Activated naive CD4-positive, alpha-beta T cell (primary cell): Measurements from ENCODE around the gene DDO.

Experiments used
- DNase-seq, 4 experiments: peaks; one replicate each; lab custom pipeline; 2025; lab: John Stamatoyannopoulos, UW

DDO gene

DNA sequence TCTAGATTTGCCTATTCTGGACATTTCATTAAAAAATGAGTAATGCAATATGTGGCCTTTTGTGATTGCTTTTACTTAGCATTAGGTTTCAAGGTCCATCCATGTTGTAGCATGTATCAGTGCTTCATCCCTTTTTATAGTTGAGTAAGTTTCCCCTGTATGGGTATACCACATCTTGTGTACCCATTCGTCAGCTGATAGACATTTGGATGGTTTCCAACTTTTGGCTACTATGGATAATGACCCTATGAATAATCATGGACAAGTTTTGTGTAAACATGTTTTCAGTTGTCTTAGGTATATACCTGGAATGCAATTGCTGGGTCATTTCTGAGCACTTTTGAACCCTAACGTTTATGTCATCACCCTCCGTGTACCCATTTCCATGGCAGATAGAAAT, 72.6 kb downstream of the DDO start:
- no peak for DNase-seq
